HepG2 (cell line): Measurements from ENCODE around the gene CASP4.

Experiments used
- ELK4 ChIP-seq: sonication (generic); formaldehyde crosslinking; IDR thresholded peaks from 2 replicates; pipeline ENCODE4 v1.9.0; 2021; ENCODE audit warnings: missing genetic modification reagents, borderline replicate concordance
- ZNF619 ChIP-seq: sonication (generic); formaldehyde crosslinking; IDR thresholded peaks from 2 replicates; pipeline ENCODE4 v1.4.0; 2020; ENCODE audit warnings: mild to moderate bottlenecking, missing genetic modification reagents

DNA sequence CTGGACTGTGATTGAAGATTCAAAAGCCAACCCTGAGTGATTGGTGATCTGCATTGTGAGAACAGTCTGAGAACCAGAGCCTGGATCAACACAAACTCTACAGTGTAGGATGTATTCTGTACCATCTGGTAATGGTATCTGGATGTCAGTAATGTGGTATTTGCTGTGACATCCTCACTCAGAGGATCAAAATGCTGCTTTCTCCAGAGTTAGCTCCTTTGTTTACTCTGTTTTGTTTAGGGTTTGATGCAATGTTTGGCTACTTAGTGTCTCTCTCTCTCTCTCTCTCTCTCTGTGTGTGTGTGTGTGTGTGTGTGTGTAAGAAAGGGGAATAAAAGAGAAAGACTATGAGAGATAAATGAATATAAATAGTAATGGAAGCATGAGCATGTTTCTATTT is 24.3 kb downstream of the CASP4 start:
- TF ChIP-seq ELK4 (CRISPR knock-in tag) (no peak), ZNF619 (CRISPR knock-in tag) (no peak)
